H1 (cell line): ENCODE data around the gene LOXHD1. TPM values are rescaled to one million over a fixed set of nuclear protein-coding genes. Genes with fewer than 3 reads are reported as not detected.

Experiments
- CTCF ChIA-PET: fragments of 300-600 bp; sonication (Branson Sonifier 250); formaldehyde crosslinking; loops from one replicate; lab custom pipeline; 2021; ENCODE audit not compliant: partially characterized antibody; lab: Charles Lee
- POLR2A ChIA-PET: fragments of 300-600 bp; sonication (Branson Sonifier 250); formaldehyde crosslinking; loops from one replicate; lab custom pipeline; 2021; ENCODE audit warnings: inconsistent platforms; ENCODE audit not compliant: partially characterized antibody; lab: Charles Lee
- DNase-seq, 2 experiments: peaks; one replicate each; pipeline versions ENCODE4 v3.0.0 to v3.0.0-alpha.2; 2010 to 2022; ENCODE audit warnings: low spot score in 2 of 2, low read depth in 1 of 2, mixed read lengths in 1 of 2
- FAIRE-seq: peaks from 2 replicates; lab custom pipeline; 2011; peaks lifted over from hg19 to GRCh38; lab: Jason Lieb, UNC
- H2AFZ ChIP-seq: 2 replicates; pipeline ENCODE4 v1.8.1; 2012; ENCODE audit warnings: low read length, inconsistent platforms
- H2AK5ac ChIP-seq: 2 replicates; pipeline ENCODE4 v1.6.1; 2013; ENCODE audit warnings: low read depth, low read length
- H2BK120ac ChIP-seq: replicated peaks from 2 replicates; pipeline ENCODE3; 2013; ENCODE audit warnings: low read depth, low read length, inconsistent platforms
- H2BK12ac ChIP-seq: 2 replicates; pipeline ENCODE4 v1.6.1; 2013; ENCODE audit warnings: low read depth, low read length
- H2BK15ac ChIP-seq: 2 replicates; pipeline ENCODE4 v1.6.1; 2013; ENCODE audit warnings: low read length
- H2BK20ac ChIP-seq: 2 replicates; pipeline ENCODE4 v1.6.1; 2013; ENCODE audit warnings: low read length
- H2BK5ac ChIP-seq: 2 replicates; pipeline ENCODE4 v1.6.1; 2013; ENCODE audit warnings: low read depth, low read length
- H3K14ac ChIP-seq: 2 replicates; pipeline ENCODE4 v1.6.1; 2013; ENCODE audit warnings: inconsistent platforms; ENCODE audit not compliant: insufficient read length
- H3K18ac ChIP-seq: 2 replicates; pipeline ENCODE4 v1.6.1; 2013; ENCODE audit warnings: low read length; ENCODE audit errors: extremely low read depth
- H3K23ac ChIP-seq: 2 replicates; pipeline ENCODE4 v1.6.1; 2013; ENCODE audit warnings: inconsistent platforms; ENCODE audit not compliant: insufficient read length
- H3K23me2 ChIP-seq: 2 replicates; pipeline ENCODE4 v1.6.1; 2013; ENCODE audit warnings: low read depth, low read length
- H3K27ac ChIP-seq: 2 replicates; pipeline ENCODE4 v1.6.1; 2011; ENCODE audit warnings: low read depth, low read length, inconsistent platforms
- H3K27me3 ChIP-seq, 4 experiments: replicated peaks in 1 of 4; 1 replicate in 1 of 4; 2 replicates in 3 of 4; pipeline versions ENCODE4 v1.6.1 to v1.8.1; 2011 to 2013; ENCODE audit warnings: low read length in 3 of 4, mild to moderate bottlenecking in 3 of 4, inconsistent platforms in 2 of 4, mixed read lengths in 2 of 4, moderate library complexity in 1 of 4; ENCODE audit not compliant: control insufficient read depth in 3 of 4, insufficient read depth in 3 of 4; ENCODE audit errors: extremely low read depth in 1 of 4
- H3K36me3 ChIP-seq, 4 experiments: 2 replicates each; pipeline versions ENCODE4 v1.6.1 to v1.8.1; 2011 to 2013; ENCODE audit warnings: mild to moderate bottlenecking in 4 of 4, low read length in 3 of 4, moderate library complexity in 2 of 4, control low read depth in 1 of 4, inconsistent platforms in 1 of 4; ENCODE audit not compliant: insufficient read depth in 4 of 4, control insufficient read depth in 2 of 4
- H3K4ac ChIP-seq: replicated peaks from 2 replicates; pipeline ENCODE3; 2013; ENCODE audit warnings: low read length, low read depth, mixed read lengths, inconsistent platforms; ENCODE audit not compliant: insufficient read length
- H3K4me1 ChIP-seq, 4 experiments: replicated peaks in 1 of 4; 1 replicate in 1 of 4; 2 replicates in 3 of 4; pipeline versions ENCODE4 v1.6.1 to v1.8.1; 2011 to 2013; ENCODE audit warnings: low read length in 3 of 4, inconsistent platforms in 2 of 4, mixed read lengths in 1 of 4; ENCODE audit not compliant: insufficient read depth in 4 of 4, control insufficient read depth in 3 of 4
- H3K4me2 ChIP-seq, 2 experiments: 2 replicates each; pipeline versions ENCODE4 v1.6.1 to v1.8.1; 2011 to 2013; ENCODE audit warnings: low read depth in 2 of 2, low read length in 2 of 2, control low read depth in 1 of 2, inconsistent platforms in 1 of 2, mild to moderate bottlenecking in 1 of 2; ENCODE audit not compliant: insufficient read depth in 1 of 2
- H3K4me3 ChIP-seq, 4 experiments: fragments of 200-600, 300-600 bp in 1 of 4; sonication (generic), shearing (Covaris generic), sonication (Bioruptor Twin) in 1 of 4; 2 replicates each; pipeline versions ENCODE4 v1.5.1 to v1.8.1; 2011 to 2016; ENCODE audit warnings: low read length in 4 of 4, low read depth in 3 of 4, control low read depth in 2 of 4, inconsistent platforms in 2 of 4, mild to moderate bottlenecking in 2 of 4, mixed read lengths in 1 of 4, moderate library complexity in 1 of 4; ENCODE audit not compliant: insufficient read depth in 2 of 4; ENCODE audit errors: extremely low read depth in 1 of 4
- H3K56ac ChIP-seq: replicated peaks from 2 replicates; pipeline ENCODE3; 2013; ENCODE audit warnings: low read depth, mild to moderate bottlenecking, mixed read lengths, low read length, inconsistent platforms; ENCODE audit not compliant: insufficient read length
- H3K79me1 ChIP-seq: 2 replicates; pipeline ENCODE4 v1.6.1; 2013; ENCODE audit warnings: low read depth, low read length, control low read depth
- H3K79me2 ChIP-seq, 2 experiments: 2 replicates each; pipeline versions ENCODE4 v1.6.1 to v1.8.1; 2012 to 2013; ENCODE audit warnings: low read length in 2 of 2, mild to moderate bottlenecking in 2 of 2, inconsistent platforms in 1 of 2; ENCODE audit not compliant: insufficient read depth in 2 of 2, control insufficient read depth in 1 of 2
- H3K9ac ChIP-seq, 4 experiments: replicated peaks in 1 of 4; 1 replicate in 1 of 4; 2 replicates in 3 of 4; pipeline versions ENCODE4 v1.6.1 to v1.8.1; 2011 to 2013; ENCODE audit warnings: low read depth in 3 of 4, low read length in 3 of 4, control low read depth in 2 of 4, mild to moderate bottlenecking in 2 of 4, moderate library complexity in 2 of 4, inconsistent platforms in 1 of 4; ENCODE audit errors: extremely low read depth in 1 of 4
- H3K9me3 ChIP-seq, 2 experiments: 2 replicates each; pipeline versions ENCODE4 v1.6.1 to v1.8.1; 2012 to 2013; ENCODE audit warnings: mild to moderate bottlenecking in 2 of 2, moderate library complexity in 2 of 2, control low read depth in 1 of 2, inconsistent platforms in 1 of 2, low read depth in 1 of 2, low read length in 1 of 2, mixed read lengths in 1 of 2; ENCODE audit not compliant: insufficient read depth in 2 of 2
- H4K20me1 ChIP-seq, 2 experiments: replicated peaks in 1 of 2; 2 replicates each; pipeline versions ENCODE3 to v1.8.1; 2011 to 2013; ENCODE audit warnings: inconsistent platforms in 2 of 2, low read length in 2 of 2, mild to moderate bottlenecking in 1 of 2; ENCODE audit not compliant: insufficient read depth in 2 of 2, control insufficient read depth in 1 of 2
- H4K5ac ChIP-seq: 2 replicates; pipeline ENCODE4 v1.6.1; 2013; ENCODE audit warnings: low read length, low read depth, mixed read lengths, inconsistent platforms; ENCODE audit not compliant: insufficient read length
- H4K8ac ChIP-seq: 2 replicates; pipeline ENCODE4 v1.8.0; 2013; ENCODE audit warnings: mild to moderate bottlenecking, moderate library complexity, low read length, inconsistent platforms; ENCODE audit not compliant: insufficient read depth; ENCODE audit errors: extremely low read depth
- H4K91ac ChIP-seq: replicated peaks from 2 replicates; pipeline ENCODE3; 2013; ENCODE audit warnings: low read length, mixed read lengths, inconsistent platforms; ENCODE audit not compliant: insufficient read length
- HDAC2 ChIP-seq, 2 experiments: fragments of 300-600 bp in 1 of 2; sonication (generic) in 1 of 2; IDR thresholded peaks; 2 replicates each; pipeline ENCODE4 v1.6.1; 2011 to 2012; ENCODE audit warnings: low read depth in 2 of 2, low read length in 2 of 2, mild to moderate bottlenecking in 2 of 2, moderate library complexity in 2 of 2, borderline replicate concordance in 1 of 2, inconsistent platforms in 1 of 2
- NANOG ChIP-seq: IDR thresholded peaks from 2 replicates; pipeline ENCODE4 v1.6.1; 2011; ENCODE audit warnings: low read length, low read depth, mild to moderate bottlenecking, inconsistent platforms; ENCODE audit not compliant: insufficient read depth, poor library complexity, severe bottlenecking
- POLR2AphosphoS5 ChIP-seq: IDR thresholded peaks from 2 replicates; pipeline ENCODE4 v1.6.1; 2011; ENCODE audit warnings: low read depth, low read length
- RFX5 ChIP-seq: IDR thresholded peaks from 2 replicates; pipeline ENCODE4 v1.6.1; 2011; ENCODE audit warnings: low read depth, low read length, improper control_type of control experiment, borderline replicate concordance
- TEAD4 ChIP-seq: IDR thresholded peaks from 2 replicates; pipeline ENCODE4 v1.6.1; 2012; ENCODE audit warnings: low read depth, low read length, inconsistent platforms, mixed read lengths
- WGBS, 2 experiments: shearing (Covaris generic) in 1 of 2; methylation state at CpG; one replicate each; pipeline versions ENCODE4 v1.1.6 to v1.1.7; 2013 to 2015; ENCODE audit warnings: low lambda C conversion rate in 2 of 2, mixed read lengths in 2 of 2, inconsistent platforms in 1 of 2, low coverage in 1 of 2, missing lambda C conversion rate in 1 of 2; ENCODE audit not compliant: insufficient replicate concordance in 2 of 2, insufficient coverage in 1 of 2, insufficient read length in 1 of 2; ENCODE audit errors: extremely low coverage in 1 of 2, missing lambda C conversion rate in 1 of 2; 5-methylcytosine and 5-hydroxymethylcytosine counted together
- polyA plus RNA-seq, 7 experiments: library from polyadenylated mRNA; depleted of rRNA in 3 of 7; stranded (reverse) in 5 of 7; unstranded in 2 of 7; fragments of >200 nt in 5 of 7; fragments of 200-250 nt in 2 of 7; gene quantifications; 1 replicate in 5 of 7; 2 replicates in 1 of 7; 4 replicates in 1 of 7; pipeline versions ENCODE4 v1.2.1 to v1.2.3, GENCODE V29; 2011 to 2013; ENCODE audit warnings: missing spikeins in 2 of 7, mixed read lengths in 2 of 7
- total RNA-seq: library from RNA; stranded (reverse); fragmentation: NEBNext Ultra II Directional; extraction: Animal tissue kit (Norgen Biotek cat#: 25700); gene quantifications from 2 replicates; pipeline ENCODE4 v1.2.1, GENCODE V29; 2021

The LOXHD1 gene
- total and polyA plus RNA-seq, 2 of the 8 experiments (the other 6 are each of a cell fraction or from before 2014, with no cell fraction given): 0.02 TPM; not detected in 1

- Histone ChIP-seq H4K8ac (peak overlapping the region; percentile 59; the same call in 1 of the 2 replicates), H3K36me3 (no peaks in the 10 kb centered on the region), H3K18ac (no peak overlapping the region), H3K9me3 (no peaks in the 10 kb centered on the region), H3K79me2 (no peaks in the 10 kb centered on the region), H3K27me3 (no peaks in the 10 kb centered on the region), H3K79me1 (no peaks in the 10 kb centered on the region), H3K56ac (no peak overlapping the region), H3K4me3 (no peak overlapping the region), H3K4ac (no peak overlapping the region), H2BK15ac (no peak overlapping the region), H3K4me1 (peaks cover 2 to 7% (median 5%) of the 10 kb centered on the region in 4 experiments; a peak in 6 of 7 replicates), H3K14ac (no peak overlapping the region), H3K23me2 (no peaks in the 10 kb centered on the region), H2BK120ac (no peak overlapping the region), H2BK12ac (no peak overlapping the region), H4K20me1 (no peaks in the 10 kb centered on the region), H3K4me2 (no peak overlapping the region), H2BK20ac (no peak overlapping the region), H3K27ac (no peak overlapping the region), H2AK5ac (no peak overlapping the region), H3K9ac (no peak overlapping the region), H2BK5ac (no peak overlapping the region), H3K23ac (no peak overlapping the region), H4K5ac (no peak overlapping the region), H2AFZ (no peak overlapping the region), H4K91ac (no peak overlapping the region)
- peak in 1 of 2 experiments; percentile 28 for DNase-seq
- POLR2A ChIA-PET: no interaction called here
- CTCF ChIA-PET: interaction anchor here (0.6 to 6.6 kb wide), 6 partner anchors 17 to 167 kb away, joined by 3 to 32 read pairs (median 4); no protein-coding TSS in a partner anchor
- FAIRE-seq: no peak
- 88% methylated on average over 23 of the region's 37 CpGs; no CpG with 5 or more reads in 1 of the 2 experiments for WGBS, 2 experiments
- TF ChIP-seq POLR2AphosphoS5 (no peak), RFX5 (no peak), HDAC2 (IDR thresholded peaks at IDR 0.05; ENCODE audit: borderline replicate concordance in 1 of 2, low read depth in 2 of 2, low read length in 2 of 2) (no peak), TEAD4 (no peak), NANOG (no peak)
These were observed 96.9 kb downstream of the LOXHD1 start for GRCh38 chr18:46559946-46560670.
